GM12801 (cell line): ENCODE data around the gene ROGDI.

Experiments used
- TF ChIP-seq, protein P1 (sequence below): IDR thresholded peaks from one replicate; pipeline ENCODE4 v1.5.1; 2011; ENCODE audit warnings: control low read depth; ENCODE audit not compliant: insufficient read length; ENCODE audit errors: extremely low read depth

Gene ROGDI

DNA sequence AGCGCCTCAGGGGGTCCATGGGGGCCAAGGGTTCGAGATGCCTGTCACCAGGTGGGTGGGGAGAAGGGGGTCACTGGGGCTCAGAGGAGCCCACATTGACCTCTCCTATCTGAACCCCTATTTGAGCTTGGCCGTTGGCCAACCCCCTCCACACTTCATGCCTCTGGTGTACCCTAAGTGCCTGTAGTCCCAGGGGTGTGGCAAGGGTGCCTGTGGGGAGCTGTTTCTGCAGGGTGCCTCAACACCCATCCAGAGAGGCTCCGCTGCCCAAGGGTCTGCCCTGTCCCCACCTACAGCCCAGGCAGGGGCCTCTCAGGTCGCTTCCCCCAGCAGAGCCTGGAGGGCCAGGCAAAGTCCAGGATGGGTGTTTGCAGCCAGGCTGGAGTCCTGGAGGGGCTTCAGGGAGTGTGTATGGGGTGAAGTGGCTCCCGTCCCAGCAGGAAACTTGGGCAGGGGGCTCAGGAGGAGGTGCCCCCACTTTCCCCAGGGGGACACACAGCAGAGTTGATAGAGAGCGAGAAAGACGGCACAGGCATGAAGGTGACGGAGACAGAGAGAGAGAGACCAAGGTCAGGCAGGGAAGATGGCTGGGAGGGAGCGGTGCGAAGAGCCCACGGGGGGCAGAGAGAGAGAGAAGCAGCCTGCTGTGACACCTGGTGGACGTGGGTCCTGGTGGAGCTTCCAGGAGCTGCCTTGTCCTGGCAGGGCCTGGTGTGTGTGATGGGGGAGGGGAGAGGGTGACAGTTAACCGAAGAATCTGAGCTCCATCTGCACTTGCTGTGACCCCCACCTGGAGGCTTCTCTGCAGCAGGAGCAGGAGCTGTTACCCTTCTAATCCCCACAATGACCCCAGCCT is 14.6 kb downstream of the ROGDI start, which contains the start of gene SEPTIN12:
TSS of gene SEPTIN12 (minus strand) at position 719 of the 856 bp plus-strand sequence. CDS start at position 19, 700 bp downstream.
- TF ChIP-seq, protein P1, sequence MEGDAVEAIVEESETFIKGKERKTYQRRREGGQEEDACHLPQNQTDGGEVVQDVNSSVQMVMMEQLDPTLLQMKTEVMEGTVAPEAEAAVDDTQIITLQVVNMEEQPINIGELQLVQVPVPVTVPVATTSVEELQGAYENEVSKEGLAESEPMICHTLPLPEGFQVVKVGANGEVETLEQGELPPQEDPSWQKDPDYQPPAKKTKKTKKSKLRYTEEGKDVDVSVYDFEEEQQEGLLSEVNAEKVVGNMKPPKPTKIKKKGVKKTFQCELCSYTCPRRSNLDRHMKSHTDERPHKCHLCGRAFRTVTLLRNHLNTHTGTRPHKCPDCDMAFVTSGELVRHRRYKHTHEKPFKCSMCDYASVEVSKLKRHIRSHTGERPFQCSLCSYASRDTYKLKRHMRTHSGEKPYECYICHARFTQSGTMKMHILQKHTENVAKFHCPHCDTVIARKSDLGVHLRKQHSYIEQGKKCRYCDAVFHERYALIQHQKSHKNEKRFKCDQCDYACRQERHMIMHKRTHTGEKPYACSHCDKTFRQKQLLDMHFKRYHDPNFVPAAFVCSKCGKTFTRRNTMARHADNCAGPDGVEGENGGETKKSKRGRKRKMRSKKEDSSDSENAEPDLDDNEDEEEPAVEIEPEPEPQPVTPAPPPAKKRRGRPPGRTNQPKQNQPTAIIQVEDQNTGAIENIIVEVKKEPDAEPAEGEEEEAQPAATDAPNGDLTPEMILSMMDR = no peak

DNA sequence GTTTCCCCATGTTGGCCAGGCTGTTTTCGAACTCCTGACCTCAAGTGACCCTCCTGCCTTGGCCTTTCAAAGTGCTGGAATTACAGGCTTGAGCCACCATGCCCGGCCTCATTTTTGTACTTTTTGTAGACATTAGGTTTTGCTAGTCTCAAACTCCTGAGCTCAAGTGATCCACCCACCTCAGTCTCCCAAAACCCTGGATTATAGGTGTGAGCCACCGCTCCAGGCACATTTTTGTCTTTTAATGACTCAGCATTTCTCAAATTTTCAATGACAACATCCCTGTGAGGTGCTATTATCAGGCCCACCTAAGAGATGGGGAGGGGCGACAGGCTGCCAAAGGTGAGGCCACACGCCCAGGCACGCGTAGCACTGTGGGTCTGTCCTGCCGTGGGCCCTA is 15.4 kb downstream of the ROGDI start:
- TF ChIP-seq, protein P1 = no peak

DNA sequence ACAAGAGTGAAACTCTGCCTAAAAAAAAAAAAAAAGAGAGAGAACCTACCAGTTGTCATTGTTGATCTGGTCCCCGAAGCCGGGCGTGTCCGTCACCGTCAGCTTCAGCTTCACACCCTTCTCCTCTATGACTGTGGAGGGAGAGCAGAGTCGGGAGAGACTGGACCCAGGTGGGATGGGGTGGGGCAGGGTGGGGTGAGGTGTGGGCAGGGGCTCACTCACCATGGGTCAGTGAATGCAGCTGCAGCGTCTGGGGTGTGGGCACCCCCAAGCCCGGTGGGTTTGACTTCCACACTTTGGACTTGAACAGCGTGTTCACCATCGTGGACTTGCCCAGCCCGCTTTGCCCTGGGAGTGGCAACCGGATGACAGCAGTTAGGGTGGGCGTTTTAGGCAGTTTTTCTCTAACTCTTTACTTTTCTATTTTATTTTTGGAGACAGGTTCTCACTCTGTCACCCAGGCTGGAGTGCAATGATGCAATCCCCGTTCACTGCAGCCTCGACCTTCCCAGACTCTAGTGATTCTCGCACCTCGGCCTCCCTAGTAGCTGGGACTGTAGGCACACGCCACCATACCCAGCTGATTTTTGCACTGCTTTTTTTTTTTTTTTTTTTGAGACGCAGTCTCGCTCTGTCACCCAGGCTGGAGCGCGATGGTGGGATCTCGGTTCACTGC is 16.5 kb downstream of the ROGDI start:
- TF ChIP-seq, protein P1 = no peak

DNA sequence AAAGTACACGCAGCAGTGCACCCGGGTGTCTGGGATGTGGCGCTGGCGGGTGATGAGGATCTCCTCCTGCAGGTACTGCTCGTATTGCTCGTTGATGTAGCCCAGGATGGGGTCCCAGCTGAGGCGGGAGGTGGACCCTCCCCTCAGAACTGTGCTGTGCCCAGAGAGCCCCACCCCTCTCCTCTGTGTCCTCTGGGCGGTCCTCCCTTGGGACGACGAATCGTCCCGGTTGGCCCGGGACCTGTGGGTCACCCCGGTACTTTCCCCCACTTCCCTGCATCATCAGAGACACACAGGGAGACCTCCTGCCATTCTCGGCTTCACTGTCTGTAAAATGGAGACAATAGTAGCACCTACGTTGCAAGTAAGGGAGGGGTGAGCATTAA is 18.5 kb downstream of the ROGDI start:
- TF ChIP-seq, protein P1 = no peak

DNA sequence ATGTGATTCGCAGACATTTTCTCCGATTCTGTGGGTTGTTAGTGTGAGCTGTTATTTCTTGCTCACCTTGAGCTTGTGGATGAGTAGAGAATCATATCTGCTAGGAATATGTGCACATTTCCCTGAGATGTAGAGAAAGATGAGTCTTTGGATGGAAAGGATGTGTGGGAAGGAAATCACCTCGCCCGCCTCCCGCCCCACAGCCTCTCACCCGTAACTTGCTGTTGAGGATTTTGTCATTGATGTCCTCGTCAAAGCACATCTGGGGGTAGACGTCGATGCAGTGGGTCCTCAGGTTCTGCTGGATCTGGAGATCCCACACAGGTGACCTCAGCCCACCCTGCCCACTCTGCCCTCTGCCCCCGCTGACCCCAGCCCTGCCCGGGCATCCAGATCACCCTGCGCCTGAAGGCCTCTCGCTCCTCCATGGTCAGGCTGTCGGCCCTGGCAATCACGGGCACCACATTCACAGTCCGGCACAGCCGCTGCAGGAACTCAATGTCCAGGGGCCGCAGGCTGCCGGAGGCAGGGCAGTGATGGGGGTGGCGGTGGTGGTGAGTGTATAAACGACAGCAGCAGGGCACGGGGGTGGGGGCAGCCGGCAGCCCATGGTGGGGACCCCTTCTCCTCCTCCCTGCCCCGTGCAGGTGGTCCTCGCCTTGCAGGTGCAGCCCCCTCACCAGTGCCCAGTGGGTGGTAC is 19.0 kb downstream of the ROGDI start:
- TF ChIP-seq, protein P1 = no peak

DNA sequence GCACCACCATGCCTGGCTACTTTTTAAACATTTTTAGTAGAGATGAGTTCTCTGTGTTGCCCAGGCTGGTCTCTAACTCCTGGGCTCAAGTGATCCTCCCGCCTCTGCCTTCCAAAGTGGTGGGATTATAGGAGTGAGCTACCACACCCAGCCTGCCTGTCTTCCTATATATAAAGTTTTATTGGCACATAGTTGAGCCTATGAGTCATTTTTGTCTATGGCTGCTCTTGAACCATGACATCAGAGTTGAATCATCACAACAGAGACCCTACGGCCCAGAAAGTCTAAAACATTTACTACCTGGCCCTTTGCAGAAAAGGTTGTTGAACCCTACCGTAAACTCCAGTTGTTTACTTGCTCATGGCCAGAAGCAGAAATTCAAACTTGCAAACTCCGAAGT is 22.2 kb downstream of the ROGDI start:
- TF ChIP-seq, protein P1 = no peak

DNA sequence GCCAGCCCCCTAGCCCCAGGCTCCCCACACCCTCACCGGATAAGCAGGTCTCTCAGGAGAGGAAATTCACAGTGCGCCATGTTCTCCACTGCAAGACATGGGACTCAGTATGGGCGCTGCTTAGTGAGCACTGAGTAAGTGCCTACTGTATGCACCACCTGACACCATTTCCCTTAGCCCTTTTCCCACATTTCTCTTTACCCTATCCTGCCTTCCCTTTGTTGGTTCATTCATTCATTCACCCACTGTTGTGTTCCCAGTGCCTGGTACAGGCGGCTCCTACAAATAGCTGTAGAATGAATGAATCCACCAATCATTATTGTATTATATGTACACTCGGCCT is 24.4 kb downstream of the ROGDI start:
- TF ChIP-seq, protein P1 = no peak
